Panc1 (cell line): Measurements from ENCODE around the gene PRKCA. TPM values are rescaled to one million over a fixed set of nuclear protein-coding genes. Genes with fewer than 3 reads are reported as not detected.

Experiments used
- ATAC-seq: fragments of 200-7000 bp; cut with Tn5 transposase; 2 replicates; pipeline ENCODE4 v1.9.1; 2020; ENCODE audit warnings: mild to moderate bottlenecking, moderate library complexity
- BruUV-seq: library from RNA; stranded (reverse); fragments of 400-500 nt; replicated peaks from 2 replicates; lab custom pipeline; 2021; lab: Mats Ljungman, UMichigan
- CTCF ChIA-PET: fragments of 300-600 bp; sonication (Branson Sonifier 250); formaldehyde crosslinking; loops from one replicate; lab custom pipeline; 2022; ENCODE audit warnings: antibody characterized with exemption; lab: Charles Lee
- POLR2A ChIA-PET: fragments of 300-600 bp; sonication (Branson Sonifier 250); formaldehyde crosslinking; loops from one replicate; lab custom pipeline; 2022; ENCODE audit warnings: antibody characterized with exemption; lab: Charles Lee
- DNase-seq: peaks from one replicate; pipeline ENCODE4 v3.0.0-alpha.2; 2010; ENCODE audit warnings: low read depth, low spot score
- H3K27ac ChIP-seq: 2 replicates; pipeline ENCODE4 v1.5.1; 2011; ENCODE audit warnings: mild to moderate bottlenecking, low read length, inconsistent platforms
- H3K27me3 ChIP-seq: fragments of 200-500 bp; sonication (Bioruptor generic); 2 replicates; pipeline ENCODE4 v1.6.0; 2014; ENCODE audit warnings: low read length, inconsistent platforms; ENCODE audit not compliant: control insufficient read depth, insufficient read depth
- H3K36me3 ChIP-seq: fragments of 200-500 bp; sonication (Bioruptor generic); 2 replicates; pipeline ENCODE4 v1.5.1; 2014; ENCODE audit warnings: inconsistent platforms, mild to moderate bottlenecking, low read length, moderate library complexity; ENCODE audit not compliant: control insufficient read depth, insufficient read depth
- H3K4me1 ChIP-seq: 2 replicates; pipeline ENCODE4 v1.5.1; 2011; ENCODE audit warnings: inconsistent platforms, mild to moderate bottlenecking, low read length, moderate library complexity; ENCODE audit not compliant: control insufficient read depth, insufficient read depth
- H3K4me3 ChIP-seq, 2 experiments: 2 replicates each; pipeline ENCODE4 v1.5.1; 2011 to 2012; ENCODE audit warnings: low read depth in 2 of 2, low read length in 2 of 2, mild to moderate bottlenecking in 2 of 2, inconsistent platforms in 1 of 2, moderate library complexity in 1 of 2
- H3K9me3 ChIP-seq: fragments of 200-500 bp; sonication (Bioruptor generic); 2 replicates; pipeline ENCODE4 v1.5.1; 2014; ENCODE audit warnings: low read depth, mild to moderate bottlenecking, inconsistent platforms, low read length, moderate library complexity; ENCODE audit not compliant: control insufficient read depth, insufficient read depth
- CTCF ChIP-seq: fragments of 450-650 bp; IDR thresholded peaks from 2 replicates; pipeline ENCODE4 v1.5.1; 2017; ENCODE audit warnings: mild to moderate bottlenecking
- POLR2AphosphoS5 ChIP-seq: IDR thresholded peaks from 2 replicates; pipeline ENCODE4 v1.6.1; 2012; ENCODE audit warnings: mild to moderate bottlenecking, low read depth, low read length, moderate library complexity
- REST ChIP-seq, 2 experiments: IDR thresholded peaks; 2 replicates each; pipeline ENCODE4 v1.6.1; 2011 to 2012; ENCODE audit warnings: low read depth in 2 of 2, control low read depth in 1 of 2, low read length in 1 of 2, mild to moderate bottlenecking in 1 of 2, moderate library complexity in 1 of 2; ENCODE audit not compliant: insufficient read depth in 1 of 2
- SIN3A ChIP-seq: IDR thresholded peaks from 2 replicates; pipeline ENCODE4 v1.6.1; 2012; ENCODE audit warnings: low read depth, mild to moderate bottlenecking, low read length, moderate library complexity, borderline replicate concordance; ENCODE audit not compliant: insufficient read depth
- TCF7L2 ChIP-seq: IDR thresholded peaks from 2 replicates; pipeline ENCODE4 v1.6.1; 2011; ENCODE audit warnings: mild to moderate bottlenecking, low read depth, low read length, inconsistent platforms
- in situ Hi-C: cut with HindIII; loops from 2 replicates; pipeline ENCODE4 v1.10.0; 2016; ENCODE audit warnings: low sequenced_read_pairs, low pct_unique_long_range_greater_than_20kb
- intact Hi-C: fragments of 100-400 bp; cut with micrococcal nuclease; formaldehyde crosslinking; loops from one replicate; pipeline ENCODE4 v1.10.0; 2022; ENCODE audit not compliant: unreplicated experiment
- total RNA-seq: library from RNA; stranded (reverse); gene quantifications from one replicate; pipeline ENCODE4 v1.2.1, GENCODE V29; 2021; ENCODE audit not compliant: unreplicated experiment

PRKCA gene
- total RNA-seq, 1 experiment from 2014 or later, result 53.0 TPM

- BruUV-seq, result no TSS peak
- CTCF ChIA-PET, result interaction anchor here (0.6 kb wide), 1 partner anchor 61 kb away, joined by 4 read pairs; no protein-coding TSS in a partner anchor
- intact Hi-C loops, result no loop called here
- TF ChIP-seq TCF7L2 (no peak), POLR2AphosphoS5 (no peak), REST (IDR thresholded peaks at IDR 0.05; ENCODE audit: insufficient read depth in 1 of 2, low read depth in 2 of 2, low read length in 1 of 2) (no peak), SIN3A (no peak), CTCF (no peak)
- in situ Hi-C loops, result no loop called here
- Histone ChIP-seq H3K27me3 (no peaks in the 10 kb centered on the region), H3K4me1 (no peaks in the 10 kb centered on the region), H3K36me3 (no peaks in the 10 kb centered on the region; the same call in none of the 2 replicates), H3K9me3 (no peaks in the 10 kb centered on the region), H3K4me3 (no peak overlapping the region), H3K27ac (no peak overlapping the region)
- ATAC-seq, result no peak
- DNase-seq, result no peak
- POLR2A ChIA-PET, result no interaction called here
Measured at GRCh38 chr17:66784621-66785364, 482.4 kb downstream of the PRKCA start.

GRCh38 chr17:66786107-66786506, 483.7 kb downstream of the PRKCA start:
- in situ Hi-C loops (no loop called here), intact Hi-C loops (no loop called here)
- Histone ChIP-seq H3K4me1 (no peaks in the 10 kb centered on the region), H3K27me3 (no peaks in the 10 kb centered on the region), H3K27ac (no peak overlapping the region), H3K4me3 (no peak overlapping the region), H3K9me3 (no peaks in the 10 kb centered on the region), H3K36me3 (no peaks in the 10 kb centered on the region; the same call in none of the 2 replicates)
- TF ChIP-seq SIN3A (no peak), CTCF (no peak), POLR2AphosphoS5 (no peak), TCF7L2 (no peak), REST (IDR thresholded peaks at IDR 0.05; ENCODE audit: insufficient read depth in 1 of 2, low read depth in 2 of 2, low read length in 1 of 2) (no peak)
- ChIA-PET POLR2A (no interaction called here), CTCF (no interaction called here)
- ATAC-seq, result no peak
- no peak for DNase-seq
- no TSS peak for BruUV-seq
